Erythroblast (primary cell): Measurements from ENCODE around the gene TESK2.

ENCODE experiments used
- GATA1 ChIP-seq: IDR thresholded peaks from 2 replicates; pipeline ENCODE4 v1.6.1; 2011; ENCODE audit warnings: low read depth, mild to moderate bottlenecking, control low read depth, low read length, moderate library complexity
- POLR2A ChIP-seq: IDR thresholded peaks from 2 replicates; pipeline ENCODE4 v1.6.1; 2011; ENCODE audit warnings: mild to moderate bottlenecking, low read length

DNA sequence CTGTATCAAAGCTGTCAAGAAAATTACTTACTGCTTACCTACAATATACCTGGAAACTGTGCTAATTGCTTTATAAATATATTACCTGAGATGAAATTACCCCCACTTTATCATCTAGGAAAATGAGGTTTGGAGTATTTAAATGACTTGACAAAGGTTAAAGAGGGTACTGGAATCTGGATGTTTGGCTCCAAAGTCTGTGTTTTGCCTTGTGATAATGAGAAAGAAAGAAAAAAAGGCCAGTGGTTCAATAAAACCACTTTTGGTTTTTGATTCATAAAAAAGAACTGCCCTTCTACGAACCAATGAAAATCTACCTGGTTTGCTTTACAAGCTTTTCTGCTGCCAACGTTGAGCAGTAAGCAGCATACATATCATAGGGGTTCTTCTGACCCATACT, 89.4 kb downstream of the TESK2 start:
- TF ChIP-seq POLR2A (no peak), GATA1 (no peak)
